Measurements from ENCODE around the gene NAV3. TPM values are rescaled to one million over a fixed set of nuclear protein-coding genes. Genes with fewer than 3 reads are reported as not detected.

NAV3 gene
- total RNA-seq, 2 donors from 2014 or later: 0.20 to 1.9 TPM

DNA sequence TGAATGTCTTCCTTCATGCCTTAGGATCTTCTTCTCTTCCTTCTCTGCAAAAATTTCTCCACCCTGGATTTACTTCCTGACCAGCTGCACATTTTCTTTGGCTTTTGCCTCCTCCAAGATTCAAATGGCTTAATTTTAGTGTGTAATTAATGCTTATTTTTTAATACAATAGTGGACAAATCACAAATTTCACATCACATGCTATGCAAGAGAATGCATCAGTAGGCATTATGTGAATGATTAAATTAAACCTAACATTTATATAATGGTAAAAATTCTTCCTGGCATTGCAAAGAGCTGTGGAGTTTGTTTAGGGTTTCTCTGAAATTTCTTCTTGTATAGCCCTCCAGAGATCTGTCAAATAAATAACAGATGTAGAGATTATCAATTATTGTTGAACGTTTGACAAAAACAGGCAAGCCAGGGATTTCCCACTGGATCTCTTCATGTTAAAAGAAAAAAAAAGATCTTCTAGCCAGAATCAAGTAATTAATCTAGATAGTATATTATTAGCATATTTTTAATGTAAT is 84.4 kb downstream of the NAV3 start:
- Histone ChIP-seq H3K4me3 (ENCODE audit: low read length) (no peak overlapping the region), H3K9me3 (ENCODE audit: control insufficient read depth, low read length) (no peaks in the 10 kb centered on the region), H3K27me3 (ENCODE audit: control insufficient read depth, insufficient read depth, low read length, poor library complexity, severe bottlenecking) (no peaks in the 10 kb centered on the region), H3K4me1 (ENCODE audit: control insufficient read depth, insufficient read depth, low read length) (no peaks in the 10 kb centered on the region), H3K36me3 (ENCODE audit: control insufficient read depth, insufficient read depth, low read length) (no peaks in the 10 kb centered on the region), H3K27ac (ENCODE audit: low read depth, low read length) (no peak overlapping the region), H3K9ac (ENCODE audit: extremely low read depth, low read length, poor library complexity, severe bottlenecking) (no peak overlapping the region)
- no peaks in the 10 kb centered on the region for H3K27me3 Mint-ChIP-seq (ENCODE audit: insufficient read depth)
- H3K36me3 Mint-ChIP-seq (ENCODE audit: low read depth): no peaks in the 10 kb centered on the region
- H3K4me3 Mint-ChIP-seq: no peak overlapping the region
- no peak for DNase-seq
- peaks cover 4% of the 10 kb centered on the region for H3K4me1 Mint-ChIP-seq
- no peaks in the 10 kb centered on the region for H3K9me3 Mint-ChIP-seq
- TF ChIP-seq, protein P1, sequence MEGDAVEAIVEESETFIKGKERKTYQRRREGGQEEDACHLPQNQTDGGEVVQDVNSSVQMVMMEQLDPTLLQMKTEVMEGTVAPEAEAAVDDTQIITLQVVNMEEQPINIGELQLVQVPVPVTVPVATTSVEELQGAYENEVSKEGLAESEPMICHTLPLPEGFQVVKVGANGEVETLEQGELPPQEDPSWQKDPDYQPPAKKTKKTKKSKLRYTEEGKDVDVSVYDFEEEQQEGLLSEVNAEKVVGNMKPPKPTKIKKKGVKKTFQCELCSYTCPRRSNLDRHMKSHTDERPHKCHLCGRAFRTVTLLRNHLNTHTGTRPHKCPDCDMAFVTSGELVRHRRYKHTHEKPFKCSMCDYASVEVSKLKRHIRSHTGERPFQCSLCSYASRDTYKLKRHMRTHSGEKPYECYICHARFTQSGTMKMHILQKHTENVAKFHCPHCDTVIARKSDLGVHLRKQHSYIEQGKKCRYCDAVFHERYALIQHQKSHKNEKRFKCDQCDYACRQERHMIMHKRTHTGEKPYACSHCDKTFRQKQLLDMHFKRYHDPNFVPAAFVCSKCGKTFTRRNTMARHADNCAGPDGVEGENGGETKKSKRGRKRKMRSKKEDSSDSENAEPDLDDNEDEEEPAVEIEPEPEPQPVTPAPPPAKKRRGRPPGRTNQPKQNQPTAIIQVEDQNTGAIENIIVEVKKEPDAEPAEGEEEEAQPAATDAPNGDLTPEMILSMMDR (conservative IDR thresholded peaks at IDR 0.05): no peak
- 83% methylated on average over 1 of the region's 1 CpG; no CpG with 5 or more reads in 1 of the 2 experiments for WGBS, 2 experiments (ENCODE audit: insufficient coverage in 1 of 2, insufficient read length in 1 of 2)
- no peak overlapping the region for H3K27ac Mint-ChIP-seq

- Histone ChIP-seq H3K4me3 (ENCODE audit: low read length) (no peak overlapping the region), H3K9me3 (ENCODE audit: control insufficient read depth, low read length) (no peaks in the 10 kb centered on the region), H3K27ac (ENCODE audit: low read depth, low read length) (no peak overlapping the region), H3K36me3 (ENCODE audit: control insufficient read depth, insufficient read depth, low read length) (no peaks in the 10 kb centered on the region), H3K9ac (ENCODE audit: extremely low read depth, low read length, poor library complexity, severe bottlenecking) (no peak overlapping the region), H3K4me1 (ENCODE audit: control insufficient read depth, insufficient read depth, low read length) (no peaks in the 10 kb centered on the region), H3K27me3 (ENCODE audit: control insufficient read depth, insufficient read depth, low read length, poor library complexity, severe bottlenecking) (no peaks in the 10 kb centered on the region)
- Mint-ChIP-seq H3K9me3 (no peaks in the 10 kb centered on the region), H3K4me1 (peaks cover 4% of the 10 kb centered on the region), H3K27ac (peak overlapping the region; percentile 2), H3K4me3 (no peak overlapping the region), H3K27me3 (ENCODE audit: insufficient read depth) (no peaks in the 10 kb centered on the region), H3K36me3 (ENCODE audit: low read depth) (no peaks in the 10 kb centered on the region)
- WGBS, 2 experiments (ENCODE audit: insufficient coverage in 1 of 2, insufficient read length in 1 of 2): 53% methylated on average over 2 of the region's 2 CpGs; no CpG with 5 or more reads in 1 of the 2 experiments
- DNase-seq: no peak
- TF ChIP-seq, protein P1 (conservative IDR thresholded peaks at IDR 0.05): no peak
Measured at GRCh38 chr12:77916276-77916675, 85.6 kb downstream of the NAV3 start.

DNA sequence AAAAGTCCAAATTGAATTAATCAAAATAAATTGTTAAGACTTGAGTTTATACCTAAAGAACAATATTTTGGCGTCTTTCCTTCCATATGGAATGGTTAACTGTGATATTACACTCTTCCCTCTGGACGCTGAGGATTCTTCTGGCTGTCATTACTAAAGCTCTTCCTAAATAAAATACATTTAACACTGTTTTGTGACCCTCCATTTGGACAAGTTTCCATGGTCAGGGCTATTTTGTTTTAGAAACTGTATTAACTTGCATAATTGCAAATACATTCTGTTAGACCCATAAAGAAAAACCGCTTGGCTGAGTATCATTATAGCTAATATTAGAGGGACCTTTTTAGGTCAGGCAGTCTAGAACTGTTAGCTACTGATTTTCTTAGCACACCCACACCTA is 87.4 kb downstream of the NAV3 start:
- H3K27me3 ChIP-seq (ENCODE audit: control insufficient read depth, insufficient read depth, low read length, poor library complexity, severe bottlenecking): no peaks in the 10 kb centered on the region
- no peak for DNase-seq
- Mint-ChIP-seq H3K36me3 (ENCODE audit: low read depth) (no peaks in the 10 kb centered on the region), H3K9me3 (no peaks in the 10 kb centered on the region), H3K4me3 (no peak overlapping the region), H3K4me1 (peaks cover 4% of the 10 kb centered on the region), H3K27me3 (ENCODE audit: insufficient read depth) (no peaks in the 10 kb centered on the region), H3K27ac (no peak overlapping the region)
- H3K27ac ChIP-seq (ENCODE audit: low read depth, low read length): no peak overlapping the region
- H3K9ac ChIP-seq (ENCODE audit: extremely low read depth, low read length, poor library complexity, severe bottlenecking): no peak overlapping the region
- H3K36me3 ChIP-seq (ENCODE audit: control insufficient read depth, insufficient read depth, low read length): no peaks in the 10 kb centered on the region
- 43% methylated on average over 2 of the region's 3 CpGs; no CpG with 5 or more reads in 1 of the 2 experiments for WGBS, 2 experiments (ENCODE audit: insufficient coverage in 1 of 2, insufficient read length in 1 of 2)
- no peaks in the 10 kb centered on the region for H3K4me1 ChIP-seq (ENCODE audit: control insufficient read depth, insufficient read depth, low read length)
- no peak overlapping the region for H3K4me3 ChIP-seq (ENCODE audit: low read length)
- no peaks in the 10 kb centered on the region for H3K9me3 ChIP-seq (ENCODE audit: control insufficient read depth, low read length)
- TF ChIP-seq, protein P1 (conservative IDR thresholded peaks at IDR 0.05): no peak
